Hematopoietic multipotent progenitor cell treated with erythropoietin and hydrocortisone succinate and interleukin-3 and kit ligand, for 4 days (in vitro differentiated cells): ENCODE data around the gene UBA5.

ENCODE experiments used
- DNase-seq: peaks from one replicate; pipeline ENCODE4 v3.0.0-alpha.2; 2015

The UBA5 gene

GRCh38 chr3:132721479-132722164 is 61.5 kb downstream of the UBA5 start:
- peak; percentile 73 for DNase-seq

GRCh38 chr3:132722165-132723023 is 62.3 kb downstream of the UBA5 start, which contains the start of gene NPHP3:
NPHP3 (minus strand) TSS chr3:132722409; CDS start chr3:132722355, 54 bp downstream.
- peak; percentile 98 for DNase-seq

- no peak for DNase-seq
Observed at GRCh38 chr3:132723024-132723950, 63.2 kb downstream of the UBA5 start.

- peak; percentile 79 for DNase-seq
Observed at GRCh38 chr3:132726341-132726823, 66.3 kb downstream of the UBA5 start.
